ENCODE data around the gene CSNK2A1.
"Not testable (repeated sequence)": the region's sequence is repeated elsewhere in the genome, so short reads cannot be mapped to it uniquely, and the experiment has no call there.

Gene CSNK2A1

DNA sequence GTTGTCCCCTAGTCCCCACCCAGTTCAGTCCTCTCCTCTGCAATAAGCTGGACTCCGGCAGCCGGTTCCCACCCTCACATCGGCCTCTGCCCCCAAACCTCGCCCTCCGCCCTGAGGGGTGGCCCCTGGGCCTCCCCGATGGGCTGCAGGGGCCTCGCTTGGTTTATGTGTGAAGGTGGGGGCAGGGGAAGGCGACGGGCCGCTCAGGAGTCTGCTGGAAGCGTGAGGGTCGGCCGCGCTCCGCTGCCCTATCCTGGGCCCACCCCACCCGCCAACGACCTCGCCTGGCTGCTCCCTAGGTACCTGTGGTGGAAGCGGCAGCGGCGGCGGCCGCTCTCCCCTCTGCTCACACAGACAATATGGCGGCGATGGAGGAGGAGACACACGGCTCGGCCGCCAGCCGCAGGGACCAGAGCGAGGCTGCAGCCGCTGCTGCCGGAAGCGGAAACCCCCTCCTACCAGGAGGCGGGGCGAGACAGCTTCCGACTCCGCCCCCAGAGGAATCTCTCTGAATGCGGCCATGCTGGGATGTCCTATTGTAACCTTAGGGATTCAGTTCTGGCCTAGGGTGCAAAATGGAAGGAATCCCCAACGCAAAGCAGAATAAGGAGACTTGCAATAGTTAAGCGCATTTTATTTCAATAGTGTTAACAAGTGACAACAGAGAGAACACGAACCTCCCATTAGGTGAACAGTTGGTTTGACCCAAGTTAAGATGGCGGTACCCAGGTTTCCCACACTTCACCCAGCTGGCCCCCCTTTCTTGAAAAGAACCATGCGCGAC lies at the start of gene CSNK2A1:
Gene CSNK2A1 (minus strand): TSS at position 422 of the 784 bp plus-strand sequence. CDS start 35,239 bp downstream, outside the sequence.
- DNase-seq = peak; percentile 93

GRCh38 chr20:592506-592905 lies 48.9 kb upstream of the CSNK2A1 start:
- in situ Hi-C loops (cut with HindIII; ENCODE audit: low pct_ligation_motif_present, low pct_unique_long_range_greater_than_20kb, low sequenced_read_pairs) = no loop called here
- no peak for DNase-seq

More for the DNA sequence above, at the start of gene CSNK2A1:
- in situ Hi-C loops (cut with HindIII; ENCODE audit: low pct_ligation_motif_present, low pct_unique_long_range_greater_than_20kb, low sequenced_read_pairs) = no loop called here

GRCh38 chr20:591941-592340 lies 48.4 kb upstream of the CSNK2A1 start:
- in situ Hi-C loops (cut with HindIII; ENCODE audit: low pct_ligation_motif_present, low pct_unique_long_range_greater_than_20kb, low sequenced_read_pairs) = no loop called here
- no peak for DNase-seq

GRCh38 chr20:588932-589672 lies 45.5 kb upstream of the CSNK2A1 start:
- DNase-seq = no peak
- in situ Hi-C loops (cut with HindIII; ENCODE audit: low pct_ligation_motif_present, low pct_unique_long_range_greater_than_20kb, low sequenced_read_pairs) = no loop called here

DNA sequence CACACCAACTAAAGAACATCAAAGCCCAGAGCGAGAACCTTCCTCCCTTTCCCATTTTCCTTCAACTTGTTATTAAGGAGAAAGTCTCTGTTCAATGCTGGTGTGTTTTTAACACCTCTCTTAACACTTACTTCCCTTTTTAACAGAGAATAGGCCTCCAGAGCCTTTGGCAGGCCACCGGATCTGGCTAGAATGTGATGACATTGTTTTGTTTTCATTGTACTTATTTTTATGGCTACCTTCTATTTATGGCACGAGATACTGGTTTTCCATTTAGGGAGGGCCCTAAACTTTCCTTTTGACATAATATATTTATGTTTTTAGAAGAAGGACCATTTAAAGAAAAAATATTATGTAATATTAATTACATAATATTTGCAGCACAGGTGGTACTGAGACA lies 44.9 kb upstream of the CSNK2A1 start:
- in situ Hi-C loops (cut with HindIII; ENCODE audit: low pct_ligation_motif_present, low pct_unique_long_range_greater_than_20kb, low sequenced_read_pairs) = no loop called here
- no peak for DNase-seq

DNA sequence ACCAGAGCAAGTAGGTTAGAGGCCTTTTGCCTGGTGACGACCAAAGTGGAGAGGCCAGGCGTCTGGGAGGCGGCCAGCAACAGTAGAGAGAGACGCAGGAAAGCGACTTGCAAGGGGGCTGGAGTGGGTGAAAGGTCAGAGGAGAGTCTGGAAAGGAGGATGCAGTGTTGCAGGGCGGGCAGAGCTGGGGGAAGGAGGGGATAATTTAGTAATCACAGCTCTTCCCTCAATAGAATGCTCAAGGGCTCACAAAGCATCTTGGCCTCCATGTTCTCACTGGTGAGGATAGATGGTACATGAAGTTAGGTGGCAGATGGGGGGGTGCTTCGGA lies 41.3 kb upstream of the CSNK2A1 start:
- DNase-seq = no peak
- in situ Hi-C loops (cut with HindIII; ENCODE audit: low pct_ligation_motif_present, low pct_unique_long_range_greater_than_20kb, low sequenced_read_pairs) = no loop called here

- in situ Hi-C loops (cut with HindIII; ENCODE audit: low pct_ligation_motif_present, low pct_unique_long_range_greater_than_20kb, low sequenced_read_pairs) = no loop called here
- peak; percentile 20 for DNase-seq
Observed at GRCh38 chr20:584161-584970, 40.8 kb upstream of the CSNK2A1 start.

GRCh38 chr20:582204-582603 lies 38.6 kb upstream of the CSNK2A1 start:
- DNase-seq = no peak
- in situ Hi-C loops (cut with HindIII; ENCODE audit: low pct_ligation_motif_present, low pct_unique_long_range_greater_than_20kb, low sequenced_read_pairs) = no loop called here

DNA sequence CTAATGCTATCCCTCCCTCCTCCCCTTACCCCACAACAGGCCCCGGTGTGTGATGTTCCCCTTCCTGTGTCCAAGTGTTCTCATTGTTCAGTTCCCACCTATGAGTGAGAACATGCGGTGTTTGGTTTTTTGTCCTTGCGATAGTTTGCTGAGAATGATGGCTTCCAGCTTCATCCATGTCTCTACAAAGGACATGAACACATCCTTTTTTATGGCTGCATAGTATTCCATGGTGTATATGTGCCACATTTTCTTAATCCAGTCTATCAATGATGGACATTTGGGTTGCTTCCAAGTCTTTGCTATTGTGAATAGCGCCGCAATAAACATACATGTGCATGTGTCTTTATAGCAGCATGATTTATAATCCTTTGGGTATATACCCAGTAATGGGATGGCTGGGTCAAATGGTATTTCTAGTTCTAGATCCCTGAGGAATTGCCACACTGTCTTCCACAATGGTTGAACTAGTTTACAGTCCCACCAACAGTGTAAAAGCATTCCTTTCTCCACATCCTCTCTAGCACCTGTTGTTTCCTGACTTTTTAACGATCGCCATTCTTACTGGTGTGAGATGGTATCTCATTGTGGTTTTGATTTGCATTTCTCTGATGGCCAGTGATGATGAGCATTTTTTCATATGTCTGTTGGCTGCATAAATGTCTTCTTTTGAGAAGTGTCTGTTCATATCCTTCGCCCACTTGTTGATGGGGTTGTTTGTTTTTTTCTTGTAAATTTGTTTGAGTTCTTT lies 35.5 kb upstream of the CSNK2A1 start:
- in situ Hi-C loops (cut with HindIII; ENCODE audit: low pct_ligation_motif_present, low pct_unique_long_range_greater_than_20kb, low sequenced_read_pairs); DNase-seq: not testable (repeated sequence)

DNA sequence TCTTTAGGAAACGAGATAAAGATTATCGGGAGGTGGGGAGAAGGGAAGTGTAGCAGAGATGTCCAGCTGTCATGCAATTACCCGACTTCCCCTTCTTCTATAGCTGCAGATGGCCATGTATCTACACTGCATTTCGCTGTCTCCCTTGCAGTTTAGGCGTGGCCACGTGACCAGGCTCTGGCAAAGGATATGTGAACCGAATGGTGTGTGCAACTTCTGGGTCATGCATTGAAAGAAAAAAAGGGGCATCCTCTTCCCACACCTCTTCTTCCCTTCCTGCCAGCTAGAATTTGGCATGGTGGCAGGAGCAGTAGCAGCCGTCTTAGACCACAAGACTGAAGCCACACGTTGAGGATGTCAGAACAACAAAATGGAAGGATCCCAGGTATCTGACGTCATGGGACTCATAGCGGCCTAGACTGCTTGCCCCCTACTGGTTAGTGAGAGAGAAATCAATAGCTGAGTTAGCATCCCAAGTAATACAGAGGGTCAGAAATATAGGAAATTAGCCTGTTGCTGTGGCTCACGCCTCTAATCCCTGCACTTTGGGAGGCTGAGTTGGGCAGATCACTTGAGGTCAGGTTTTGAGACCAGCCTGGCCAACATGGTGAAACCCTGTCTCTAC lies 33.7 kb upstream of the CSNK2A1 start:
- in situ Hi-C loops (cut with HindIII; ENCODE audit: low pct_ligation_motif_present, low pct_unique_long_range_greater_than_20kb, low sequenced_read_pairs) = no loop called here
- DNase-seq = no peak

DNA sequence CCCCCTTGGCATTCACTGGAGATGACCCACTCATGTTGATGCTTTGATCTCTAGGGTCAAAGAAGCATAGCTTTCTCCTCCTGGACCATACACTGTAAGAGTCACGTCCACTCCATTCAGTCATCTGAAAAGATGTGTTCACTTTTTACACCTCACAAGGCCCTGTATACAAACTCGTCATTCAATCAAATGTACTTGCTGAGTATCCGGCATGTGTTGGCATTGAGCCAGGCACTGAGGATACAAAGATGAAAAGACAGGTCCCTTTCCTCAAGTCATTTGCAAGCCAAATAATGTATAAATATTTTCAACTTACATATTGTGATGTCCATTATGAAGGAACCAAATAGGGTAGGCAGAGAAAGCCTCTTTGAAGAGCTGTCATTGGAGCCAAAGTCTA lies 32.6 kb upstream of the CSNK2A1 start:
- DNase-seq = no peak
- in situ Hi-C loops (cut with HindIII; ENCODE audit: low pct_ligation_motif_present, low pct_unique_long_range_greater_than_20kb, low sequenced_read_pairs) = no loop called here

GRCh38 chr20:575230-575629 lies 31.6 kb upstream of the CSNK2A1 start:
- in situ Hi-C loops (cut with HindIII; ENCODE audit: low pct_ligation_motif_present, low pct_unique_long_range_greater_than_20kb, low sequenced_read_pairs) = no loop called here
- DNase-seq = no peak

DNA sequence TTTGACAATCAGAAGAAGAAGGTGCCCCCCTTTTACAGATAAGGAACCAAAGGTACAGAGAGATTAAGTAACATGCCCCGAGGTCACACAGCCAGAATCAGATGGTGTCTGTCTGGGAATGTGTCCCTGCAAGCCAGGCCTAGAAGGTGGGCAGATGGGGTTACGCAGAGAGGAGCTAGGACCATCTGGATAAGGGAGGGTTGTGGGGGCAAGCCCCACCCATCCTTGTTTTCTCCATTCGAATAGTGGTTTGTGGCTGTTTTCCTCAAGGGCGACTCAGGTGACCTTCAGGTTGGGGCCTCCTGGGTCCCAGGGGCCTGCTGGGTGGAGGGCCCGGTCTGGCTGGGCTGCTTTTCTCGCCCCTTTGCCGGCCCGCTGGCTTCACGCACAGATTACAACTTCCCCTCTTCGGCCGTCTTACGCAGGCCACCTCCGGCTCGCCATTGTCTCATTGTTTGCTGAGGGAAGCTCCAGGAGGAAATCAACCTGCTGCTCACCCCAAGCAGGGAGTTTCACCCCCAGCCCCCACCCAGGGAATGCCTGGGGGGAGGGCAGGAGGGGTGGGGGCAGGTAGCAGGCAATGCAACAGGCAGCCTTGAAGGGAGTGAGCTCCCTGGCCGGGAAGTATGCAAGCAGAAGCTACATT lies 30.8 kb upstream of the CSNK2A1 start:
- in situ Hi-C loops (cut with HindIII; ENCODE audit: low pct_ligation_motif_present, low pct_unique_long_range_greater_than_20kb, low sequenced_read_pairs) = no loop called here
- no peak for DNase-seq

- no peak for DNase-seq
- in situ Hi-C loops (cut with HindIII; ENCODE audit: low pct_ligation_motif_present, low pct_unique_long_range_greater_than_20kb, low sequenced_read_pairs) = no loop called here
Observed at GRCh38 chr20:573414-574296, 30.1 kb upstream of the CSNK2A1 start.

DNA sequence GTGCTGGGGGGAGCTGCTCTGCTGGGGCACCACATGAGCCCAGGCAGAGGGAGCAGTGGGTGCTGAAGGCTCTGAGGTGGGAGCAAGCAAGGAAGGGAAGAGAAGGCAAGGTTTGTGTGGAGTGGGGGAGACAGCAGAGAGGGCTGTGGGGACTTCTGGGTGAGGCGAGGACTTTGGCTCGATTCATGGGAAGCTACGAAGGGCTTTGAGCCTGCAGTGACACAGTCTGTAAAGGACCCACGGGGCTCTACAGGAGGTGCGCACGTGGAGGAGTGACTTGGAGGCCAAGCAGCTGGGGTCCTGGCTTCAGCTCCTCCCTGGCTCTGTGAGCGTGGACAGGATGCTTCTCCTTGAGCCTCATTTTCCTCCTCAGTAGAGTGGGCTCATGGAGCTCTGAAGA lies 29.1 kb upstream of the CSNK2A1 start:
- in situ Hi-C loops (cut with HindIII; ENCODE audit: low pct_ligation_motif_present, low pct_unique_long_range_greater_than_20kb, low sequenced_read_pairs) = no loop called here
- DNase-seq = no peak

DNA sequence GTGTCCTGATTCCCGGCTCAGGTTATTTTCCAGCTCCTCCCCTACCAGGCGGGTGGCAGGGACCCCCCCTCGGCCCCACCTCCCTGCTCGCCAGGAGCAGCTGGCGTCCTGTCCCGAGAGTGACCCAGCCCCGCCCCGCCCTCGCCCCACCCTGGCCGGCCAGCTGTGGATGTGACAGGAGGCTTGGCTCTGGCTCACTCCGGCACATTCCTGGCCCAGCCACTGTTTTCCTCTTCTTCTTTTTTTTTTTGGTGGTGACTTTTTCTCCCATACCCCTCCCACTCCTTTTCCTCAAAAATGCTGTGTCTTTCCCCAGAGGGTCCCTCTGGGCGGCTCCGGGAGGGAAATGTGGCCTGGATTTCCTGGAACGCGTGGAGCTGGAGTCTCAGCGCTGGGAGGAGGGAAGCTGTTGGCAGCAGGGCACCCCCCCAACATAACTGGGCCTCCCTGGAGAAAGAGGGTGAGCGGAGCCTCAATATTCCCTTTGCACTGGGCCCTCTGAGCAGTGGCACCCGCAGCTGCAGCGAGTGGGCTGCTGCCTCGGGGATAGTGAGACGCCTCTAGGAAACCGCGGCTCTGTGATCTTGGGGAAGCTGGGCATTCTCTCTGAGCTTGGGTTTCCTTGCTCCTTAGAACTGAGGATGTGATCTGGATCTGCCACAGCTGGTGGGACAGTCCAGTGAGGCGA lies 28.3 kb upstream of the CSNK2A1 start:
- no peak for DNase-seq
- in situ Hi-C loops (cut with HindIII; ENCODE audit: low pct_ligation_motif_present, low pct_unique_long_range_greater_than_20kb, low sequenced_read_pairs) = no loop called here
